GM23338 (cell line): ENCODE measurements around the gene NME3. TPM values are rescaled to one million over a fixed set of nuclear protein-coding genes. Genes with fewer than 3 reads are reported as not detected.

Experiments
- ATAC-seq: fragments of 200-7000 bp; cut with Tn5 transposase; 3 replicates; pipeline ENCODE4 v1.9.1; 2020
- DNase-seq: peaks from one replicate; pipeline ENCODE4 v3.0.0-alpha.2; 2015; ENCODE audit warnings: low spot score
- H2AFZ ChIP-seq: fragments of 200-600 bp; sonication (generic); 2 replicates; pipeline ENCODE4 v1.8.0; 2016; ENCODE audit warnings: antibody characterized with exemption, mild to moderate bottlenecking, moderate library complexity
- H3F3A ChIP-seq: fragments of 200-600 bp; sonication (generic); replicated peaks from 2 replicates; pipeline ENCODE4 v1.8.0; 2017; ENCODE audit warnings: antibody characterized with exemption, mixed run types, low read depth
- H3K27ac ChIP-seq: fragments of 200-600 bp; sonication (generic); 2 replicates; pipeline ENCODE4 v1.6.1; 2016; ENCODE audit warnings: low read depth
- H3K27me3 ChIP-seq: fragments of 200-600 bp; sonication (generic); 2 replicates; pipeline ENCODE4 v1.8.0; 2016; ENCODE audit warnings: mild to moderate bottlenecking, mixed run types, moderate library complexity; ENCODE audit not compliant: insufficient read depth
- H3K36me3 ChIP-seq: fragments of 200-600 bp; sonication (generic); 2 replicates; pipeline ENCODE4 v1.8.0; 2016; ENCODE audit warnings: mild to moderate bottlenecking; ENCODE audit not compliant: insufficient read depth
- H3K4me1 ChIP-seq: fragments of 200-600 bp; sonication (generic); 2 replicates; pipeline ENCODE4 v1.8.0; 2016; ENCODE audit warnings: mild to moderate bottlenecking, moderate library complexity; ENCODE audit not compliant: insufficient read depth
- H3K4me2 ChIP-seq: fragments of 200-600 bp; sonication (generic); 2 replicates; pipeline ENCODE4 v1.7.1; 2017; ENCODE audit warnings: mixed run types
- H3K4me3 ChIP-seq: fragments of 200-600 bp; sonication (generic); 2 replicates; pipeline ENCODE4 v1.6.1; 2016; ENCODE audit warnings: mixed run types
- H3K79me2 ChIP-seq: fragments of 200-600 bp; sonication (generic); replicated peaks from 2 replicates; pipeline ENCODE4 v1.8.0; 2017; ENCODE audit warnings: mild to moderate bottlenecking; ENCODE audit not compliant: insufficient read depth
- H3K9me2 ChIP-seq: fragments of 200-600 bp; sonication (generic); 2 replicates; pipeline ENCODE4 v1.8.0; 2017; ENCODE audit not compliant: insufficient read depth
- H4K20me1 ChIP-seq: fragments of 200-600 bp; sonication (generic); replicated peaks from 2 replicates; pipeline ENCODE4 v1.8.0; 2017; ENCODE audit warnings: mild to moderate bottlenecking; ENCODE audit not compliant: insufficient read depth
- H3K27ac Mint-ChIP-seq: 2 replicates; pipeline ENCODE4 v1.8.0; 2020; ENCODE audit warnings: inconsistent platforms, mild to moderate bottlenecking, moderate library complexity, mixed read lengths
- H3K27me3 Mint-ChIP-seq: 3 replicates; pipeline ENCODE4 v1.8.0; 2022; ENCODE audit warnings: low read depth, mild to moderate bottlenecking, moderate library complexity, mixed read lengths, inconsistent platforms; ENCODE audit not compliant: insufficient read depth, poor library complexity
- H3K36me3 Mint-ChIP-seq: 3 replicates; pipeline ENCODE4 v1.8.0; 2021; ENCODE audit warnings: low read depth, mild to moderate bottlenecking, inconsistent platforms, moderate library complexity, mixed read lengths
- H3K4me1 Mint-ChIP-seq: 3 replicates; pipeline ENCODE4 v1.8.0; 2020; ENCODE audit warnings: mild to moderate bottlenecking, inconsistent platforms, mixed read lengths
- H3K4me3 Mint-ChIP-seq: 3 replicates; pipeline ENCODE4 v1.8.0; 2021; ENCODE audit warnings: moderate library complexity, mild to moderate bottlenecking, inconsistent platforms, mixed read lengths
- H3K9me3 Mint-ChIP-seq: 3 replicates; pipeline ENCODE4 v1.8.0; 2020; ENCODE audit warnings: moderate library complexity, mild to moderate bottlenecking, inconsistent platforms, mixed read lengths
- CREB1 ChIP-seq: fragments of 250-450 bp; sonication (Bioruptor Pico); IDR thresholded peaks from 2 replicates; pipeline ENCODE4 v1.5.0; 2020; ENCODE audit warnings: low read depth, mild to moderate bottlenecking, moderate library complexity
- EZH2phosphoT487 ChIP-seq: fragments of 200-600 bp; sonication (generic); IDR thresholded peaks from one replicate; pipeline ENCODE4 v1.8.1; 2018; ENCODE audit warnings: antibody characterized with exemption; ENCODE audit not compliant: unreplicated experiment
- JUNB ChIP-seq: IDR thresholded peaks from one replicate; pipeline ENCODE4 v1.6.1; 2016; ENCODE audit warnings: antibody characterized with exemption; ENCODE audit not compliant: unreplicated experiment
- NANOG ChIP-seq: IDR thresholded peaks from 2 replicates; pipeline ENCODE4 v1.6.1; 2016; ENCODE audit warnings: antibody characterized with exemption, borderline replicate concordance
- ZNF114 ChIP-seq: fragments of 250-450 bp; sonication (Bioruptor Pico); IDR thresholded peaks from 2 replicates; pipeline ENCODE4 v1.5.0; 2020; ENCODE audit warnings: mild to moderate bottlenecking, moderate library complexity
- polyA plus RNA-seq: library from polyadenylated mRNA; unstranded; fragments of >200 nt; fragmentation: Nextera tagmentation; extraction: Ambion mirVana; gene quantifications from 2 replicates; pipeline ENCODE4 v1.2.1, GENCODE V29; 2016
- total RNA-seq: library from RNA; depleted of rRNA; stranded (reverse); fragments of >200 nt; shearing (Covaris generic); gene quantifications from 2 replicates; pipeline ENCODE4 v1.2.3, GENCODE V29; 2014
- TF ChIP-seq, protein P1 (sequence below): IDR thresholded peaks from one replicate; pipeline ENCODE4 v1.6.1; 2018; ENCODE audit warnings: antibody characterized with exemption; ENCODE audit not compliant: unreplicated experiment
- TF ChIP-seq, protein P2 (sequence below): fragments of 250-450 bp; sonication (Bioruptor Pico); IDR thresholded peaks from 2 replicates; pipeline ENCODE4 v1.5.0; 2020; ENCODE audit warnings: mild to moderate bottlenecking, moderate library complexity

NME3 gene
- total and polyA plus RNA-seq, 2 experiments from 2014 or later = 95.3 to 130 TPM

DNA sequence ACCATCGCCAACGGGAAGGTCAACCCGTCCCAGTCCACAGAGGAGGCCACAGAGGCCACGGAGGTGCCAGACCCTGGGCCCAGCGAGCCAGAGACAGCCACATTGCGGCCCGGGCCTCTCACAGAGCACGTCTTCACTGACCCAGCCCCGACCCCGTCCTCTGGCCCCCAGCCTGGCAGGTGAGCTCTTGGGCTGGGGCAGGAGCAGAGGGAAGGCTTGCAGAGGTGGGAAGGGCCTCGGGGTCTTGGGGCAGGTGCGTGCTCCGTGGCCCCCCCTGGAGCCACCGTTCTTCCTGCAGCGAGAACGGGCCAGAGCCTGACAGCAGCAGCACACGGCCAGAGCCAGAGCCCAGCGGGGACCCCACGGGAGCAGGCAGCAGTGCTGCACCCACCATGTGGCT, 5.1 kb downstream of the NME3 start:
- H3K4me1 Mint-ChIP-seq = peaks cover 5% of the 10 kb centered on the region
- Histone ChIP-seq H3K36me3 (no peaks in the 10 kb centered on the region), H4K20me1 (no peaks in the 10 kb centered on the region; the same call in 1 of the 2 replicates), H3K4me2 (no peak overlapping the region), H3K9me2 (no peaks in the 10 kb centered on the region), H3K27me3 (no peaks in the 10 kb centered on the region), H2AFZ (no peak overlapping the region), H3F3A (peaks cover 8% of the 10 kb centered on the region; the same call in 1 of the 2 replicates), H3K4me3 (no peak overlapping the region), H3K79me2 (no peaks in the 10 kb centered on the region), H3K27ac (no peak overlapping the region), H3K4me1 (peaks cover 4% of the 10 kb centered on the region)
- DNase-seq (no peak), ATAC-seq (no peak)
- H3K9me3 Mint-ChIP-seq = no peaks in the 10 kb centered on the region
- no peak overlapping the region for H3K27ac Mint-ChIP-seq
- no peak overlapping the region for H3K4me3 Mint-ChIP-seq
- peaks cover 16% of the 10 kb centered on the region; the same call in 2 of the 3 replicates for H3K36me3 Mint-ChIP-seq
- TF ChIP-seq, protein P1, sequence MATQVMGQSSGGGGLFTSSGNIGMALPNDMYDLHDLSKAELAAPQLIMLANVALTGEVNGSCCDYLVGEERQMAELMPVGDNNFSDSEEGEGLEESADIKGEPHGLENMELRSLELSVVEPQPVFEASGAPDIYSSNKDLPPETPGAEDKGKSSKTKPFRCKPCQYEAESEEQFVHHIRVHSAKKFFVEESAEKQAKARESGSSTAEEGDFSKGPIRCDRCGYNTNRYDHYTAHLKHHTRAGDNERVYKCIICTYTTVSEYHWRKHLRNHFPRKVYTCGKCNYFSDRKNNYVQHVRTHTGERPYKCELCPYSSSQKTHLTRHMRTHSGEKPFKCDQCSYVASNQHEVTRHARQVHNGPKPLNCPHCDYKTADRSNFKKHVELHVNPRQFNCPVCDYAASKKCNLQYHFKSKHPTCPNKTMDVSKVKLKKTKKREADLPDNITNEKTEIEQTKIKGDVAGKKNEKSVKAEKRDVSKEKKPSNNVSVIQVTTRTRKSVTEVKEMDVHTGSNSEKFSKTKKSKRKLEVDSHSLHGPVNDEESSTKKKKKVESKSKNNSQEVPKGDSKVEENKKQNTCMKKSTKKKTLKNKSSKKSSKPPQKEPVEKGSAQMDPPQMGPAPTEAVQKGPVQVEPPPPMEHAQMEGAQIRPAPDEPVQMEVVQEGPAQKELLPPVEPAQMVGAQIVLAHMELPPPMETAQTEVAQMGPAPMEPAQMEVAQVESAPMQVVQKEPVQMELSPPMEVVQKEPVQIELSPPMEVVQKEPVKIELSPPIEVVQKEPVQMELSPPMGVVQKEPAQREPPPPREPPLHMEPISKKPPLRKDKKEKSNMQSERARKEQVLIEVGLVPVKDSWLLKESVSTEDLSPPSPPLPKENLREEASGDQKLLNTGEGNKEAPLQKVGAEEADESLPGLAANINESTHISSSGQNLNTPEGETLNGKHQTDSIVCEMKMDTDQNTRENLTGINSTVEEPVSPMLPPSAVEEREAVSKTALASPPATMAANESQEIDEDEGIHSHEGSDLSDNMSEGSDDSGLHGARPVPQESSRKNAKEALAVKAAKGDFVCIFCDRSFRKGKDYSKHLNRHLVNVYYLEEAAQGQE = no peak
- H3K27me3 Mint-ChIP-seq = peaks cover 16% of the 10 kb centered on the region

DNA sequence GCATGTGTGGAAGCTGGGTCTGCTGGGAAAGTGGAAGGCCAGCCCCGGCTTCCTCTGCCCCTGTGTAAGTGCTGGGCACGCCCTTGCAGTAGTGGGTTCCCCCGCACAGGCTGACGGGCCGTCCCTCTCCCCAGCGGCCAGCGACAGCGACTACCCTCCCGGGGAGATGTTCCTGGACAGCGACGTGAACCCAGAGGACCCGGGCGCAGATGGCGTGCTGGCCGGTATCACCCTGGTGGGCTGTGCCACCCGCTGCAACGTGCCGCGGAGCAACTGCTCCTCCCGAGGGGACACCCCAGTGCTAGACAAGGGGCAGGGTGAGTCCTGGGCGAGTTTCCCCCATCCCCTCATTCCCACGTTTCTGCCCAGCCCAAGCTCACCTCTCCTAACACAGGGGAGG, 5.5 kb downstream of the NME3 start:
- Histone ChIP-seq H3K9me2 (no peaks in the 10 kb centered on the region), H3K4me1 (peaks cover 4% of the 10 kb centered on the region), H3K27me3 (no peaks in the 10 kb centered on the region), H3K79me2 (no peaks in the 10 kb centered on the region), H3K4me3 (no peak overlapping the region), H3K27ac (no peak overlapping the region), H3K36me3 (no peaks in the 10 kb centered on the region), H4K20me1 (no peaks in the 10 kb centered on the region; the same call in 1 of the 2 replicates), H2AFZ (no peak overlapping the region), H3F3A (peaks cover 8% of the 10 kb centered on the region; the same call in 1 of the 2 replicates), H3K4me2 (no peak overlapping the region)
- H3K4me3 Mint-ChIP-seq = no peak overlapping the region
- peaks cover 18% of the 10 kb centered on the region for H3K27me3 Mint-ChIP-seq
- no peak for ATAC-seq
- no peaks in the 10 kb centered on the region for H3K9me3 Mint-ChIP-seq
- H3K4me1 Mint-ChIP-seq = peaks cover 5% of the 10 kb centered on the region
- H3K27ac Mint-ChIP-seq = no peak overlapping the region
- DNase-seq = no peak
- H3K36me3 Mint-ChIP-seq = peaks cover 18% of the 10 kb centered on the region; the same call in 2 of the 3 replicates
- no peak for TF ChIP-seq ZNF114 (CRISPR knock-in tag)
- TF ChIP-seq, protein P2, sequence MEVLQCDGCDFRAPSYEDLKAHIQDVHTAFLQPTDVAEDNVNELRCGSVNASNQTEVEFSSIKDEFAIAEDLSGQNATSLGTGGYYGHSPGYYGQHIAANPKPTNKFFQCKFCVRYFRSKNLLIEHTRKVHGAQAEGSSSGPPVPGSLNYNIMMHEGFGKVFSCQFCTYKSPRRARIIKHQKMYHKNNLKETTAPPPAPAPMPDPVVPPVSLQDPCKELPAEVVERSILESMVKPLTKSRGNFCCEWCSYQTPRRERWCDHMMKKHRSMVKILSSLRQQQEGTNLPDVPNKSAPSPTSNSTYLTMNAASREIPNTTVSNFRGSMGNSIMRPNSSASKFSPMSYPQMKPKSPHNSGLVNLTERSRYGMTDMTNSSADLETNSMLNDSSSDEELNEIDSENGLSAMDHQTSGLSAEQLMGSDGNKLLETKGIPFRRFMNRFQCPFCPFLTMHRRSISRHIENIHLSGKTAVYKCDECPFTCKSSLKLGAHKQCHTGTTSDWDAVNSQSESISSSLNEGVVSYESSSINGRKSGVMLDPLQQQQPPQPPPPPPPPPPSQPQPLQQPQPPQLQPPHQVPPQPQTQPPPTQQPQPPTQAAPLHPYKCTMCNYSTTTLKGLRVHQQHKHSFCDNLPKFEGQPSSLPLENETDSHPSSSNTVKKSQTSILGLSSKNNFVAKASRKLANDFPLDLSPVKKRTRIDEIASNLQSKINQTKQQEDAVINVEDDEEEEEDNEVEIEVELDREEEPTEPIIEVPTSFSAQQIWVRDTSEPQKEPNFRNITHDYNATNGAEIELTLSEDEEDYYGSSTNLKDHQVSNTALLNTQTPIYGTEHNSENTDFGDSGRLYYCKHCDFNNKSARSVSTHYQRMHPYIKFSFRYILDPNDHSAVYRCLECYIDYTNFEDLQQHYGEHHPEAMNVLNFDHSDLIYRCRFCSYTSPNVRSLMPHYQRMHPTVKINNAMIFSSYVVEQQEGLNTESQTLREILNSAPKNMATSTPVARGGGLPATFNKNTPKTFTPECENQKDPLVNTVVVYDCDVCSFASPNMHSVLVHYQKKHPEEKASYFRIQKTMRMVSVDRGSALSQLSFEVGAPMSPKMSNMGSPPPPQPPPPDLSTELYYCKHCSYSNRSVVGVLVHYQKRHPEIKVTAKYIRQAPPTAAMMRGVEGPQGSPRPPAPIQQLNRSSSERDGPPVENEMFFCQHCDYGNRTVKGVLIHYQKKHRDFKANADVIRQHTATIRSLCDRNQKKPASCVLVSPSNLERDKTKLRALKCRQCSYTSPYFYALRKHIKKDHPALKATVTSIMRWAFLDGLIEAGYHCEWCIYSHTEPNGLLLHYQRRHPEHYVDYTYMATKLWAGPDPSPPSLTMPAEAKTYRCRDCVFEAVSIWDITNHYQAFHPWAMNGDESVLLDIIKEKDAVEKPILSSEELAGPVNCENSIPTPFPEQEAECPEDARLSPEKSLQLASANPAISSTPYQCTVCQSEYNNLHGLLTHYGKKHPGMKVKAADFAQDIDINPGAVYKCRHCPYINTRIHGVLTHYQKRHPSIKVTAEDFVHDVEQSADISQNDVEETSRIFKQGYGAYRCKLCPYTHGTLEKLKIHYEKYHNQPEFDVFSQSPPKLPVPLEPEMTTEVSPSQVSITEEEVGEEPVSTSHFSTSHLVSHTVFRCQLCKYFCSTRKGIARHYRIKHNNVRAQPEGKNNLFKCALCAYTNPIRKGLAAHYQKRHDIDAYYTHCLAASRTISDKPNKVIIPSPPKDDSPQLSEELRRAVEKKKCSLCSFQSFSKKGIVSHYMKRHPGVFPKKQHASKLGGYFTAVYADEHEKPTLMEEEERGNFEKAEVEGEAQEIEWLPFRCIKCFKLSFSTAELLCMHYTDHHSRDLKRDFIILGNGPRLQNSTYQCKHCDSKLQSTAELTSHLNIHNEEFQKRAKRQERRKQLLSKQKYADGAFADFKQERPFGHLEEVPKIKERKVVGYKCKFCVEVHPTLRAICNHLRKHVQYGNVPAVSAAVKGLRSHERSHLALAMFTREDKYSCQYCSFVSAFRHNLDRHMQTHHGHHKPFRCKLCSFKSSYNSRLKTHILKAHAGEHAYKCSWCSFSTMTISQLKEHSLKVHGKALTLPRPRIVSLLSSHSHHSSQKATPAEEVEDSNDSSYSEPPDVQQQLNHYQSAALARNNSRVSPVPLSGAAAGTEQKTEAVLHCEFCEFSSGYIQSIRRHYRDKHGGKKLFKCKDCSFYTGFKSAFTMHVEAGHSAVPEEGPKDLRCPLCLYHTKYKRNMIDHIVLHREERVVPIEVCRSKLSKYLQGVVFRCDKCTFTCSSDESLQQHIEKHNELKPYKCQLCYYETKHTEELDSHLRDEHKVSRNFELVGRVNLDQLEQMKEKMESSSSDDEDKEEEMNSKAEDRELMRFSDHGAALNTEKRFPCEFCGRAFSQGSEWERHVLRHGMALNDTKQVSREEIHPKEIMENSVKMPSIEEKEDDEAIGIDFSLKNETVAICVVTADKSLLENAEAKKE (CRISPR knock-in tag) = no peak
- TF ChIP-seq, protein P1 = no peak
- TF ChIP-seq EZH2phosphoT487 = no peak
- no peak for TF ChIP-seq NANOG
- no peak for TF ChIP-seq CREB1 (CRISPR knock-in tag)
- no peak for TF ChIP-seq JUNB
